Right ventricle myocardium inferior (tissue), 1 donor: ENCODE results near the gene FRAS1. TPM values are rescaled to one million over a fixed set of nuclear protein-coding genes. Genes with fewer than 3 reads are reported as not detected.
"Not testable (repeated sequence)": the region's sequence is repeated elsewhere in the genome, so short reads cannot be mapped to it uniquely, and the experiment has no call there.

Source experiments
- ATAC-seq: fragments of 200-7000 bp; cut with Tn5 transposase; one replicate; pipeline ENCODE4 v1.9.1; 2020; ENCODE audit warnings: mild to moderate bottlenecking, moderate library complexity
- DNase-seq: peaks from one replicate; pipeline ENCODE4 v3.0.0; 2021; ENCODE audit errors: missing footprints
- intact Hi-C: fragments of 100-400 bp; cut with DNase I; formaldehyde crosslinking; loops from one replicate; pipeline ENCODE4 v1.11.0; 2022
- total RNA-seq: library from RNA; stranded (reverse); fragmentation: NEBNext Ultra II Directional; extraction: Animal tissue kit (Norgen Biotek cat#: 25700); gene quantifications from one replicate; pipeline ENCODE4 v1.2.1, GENCODE V29; 2021
- donor health status: DM: no; HTN: yes; CAD: no; lungs with severe emphysema.

Gene FRAS1
- total RNA-seq, 1 donor from 2014 or later = 2.2 TPM

DNA sequence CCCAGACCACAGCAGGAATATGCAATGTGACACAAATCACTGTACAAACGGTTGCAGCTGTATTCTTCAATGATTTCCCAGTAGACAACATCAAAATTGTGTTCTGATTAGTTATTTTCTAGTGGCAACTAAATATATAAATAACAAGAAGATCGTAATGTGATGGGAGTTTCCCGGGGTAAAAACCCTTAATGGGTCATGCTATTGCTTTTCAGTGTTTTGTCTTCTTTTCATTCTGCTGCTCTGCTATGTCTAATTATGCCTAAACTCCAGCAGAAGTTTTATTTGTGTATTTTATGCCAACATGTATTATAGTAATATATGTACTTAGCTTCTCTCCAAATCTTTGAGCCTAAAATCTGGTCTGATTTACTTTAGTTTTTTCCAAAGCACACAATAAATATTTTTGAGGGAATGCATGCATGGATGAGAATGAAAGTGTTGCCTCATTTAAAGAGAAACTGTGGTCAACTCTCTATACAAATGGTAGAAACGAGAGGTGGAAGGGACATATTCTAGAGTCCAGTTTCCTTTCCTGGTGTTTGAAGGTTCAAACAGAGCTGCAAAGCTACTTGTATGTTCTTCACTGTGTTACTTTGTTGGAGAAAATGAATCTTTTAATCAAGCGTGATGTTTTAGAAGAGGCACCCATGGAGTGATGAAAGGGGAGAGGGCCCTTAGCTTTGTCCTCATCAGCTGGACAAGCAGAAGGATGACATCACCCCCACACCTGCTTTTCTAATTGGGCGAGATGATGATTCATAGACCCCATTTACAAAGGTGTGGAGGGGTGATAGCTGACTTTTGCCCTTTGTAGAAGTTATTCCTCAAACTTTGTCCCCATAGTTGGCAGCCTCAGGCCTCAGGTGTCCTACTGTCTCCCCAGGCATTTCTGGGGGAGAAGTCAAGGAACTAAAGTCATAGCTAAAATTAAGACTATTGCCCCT is 129.7 kb downstream of the FRAS1 start:
- DNase-seq = no peak
- intact Hi-C loops = no loop called here
- ATAC-seq = no peak

DNA sequence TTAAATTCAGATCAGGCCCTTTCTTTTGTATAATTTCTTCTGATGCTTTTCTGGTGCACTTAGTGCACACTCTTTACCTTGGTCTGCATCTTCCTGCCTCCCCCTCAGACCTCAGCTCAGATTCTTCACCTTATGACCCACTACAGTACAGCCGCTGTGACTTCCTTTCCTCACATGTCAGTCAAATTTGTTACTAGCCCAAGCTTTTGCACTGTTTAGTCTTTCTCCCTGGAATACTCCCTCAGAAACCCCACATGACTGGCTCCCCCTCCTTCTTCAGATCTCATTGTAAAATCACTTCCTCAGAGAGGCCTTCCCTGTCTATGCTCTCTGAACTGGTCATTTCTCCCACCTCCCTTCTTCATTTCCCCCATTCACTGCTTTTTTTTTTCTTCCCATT is 132.9 kb downstream of the FRAS1 start:
- intact Hi-C loops = no loop called here
- no peak for DNase-seq
- ATAC-seq = no peak

DNA sequence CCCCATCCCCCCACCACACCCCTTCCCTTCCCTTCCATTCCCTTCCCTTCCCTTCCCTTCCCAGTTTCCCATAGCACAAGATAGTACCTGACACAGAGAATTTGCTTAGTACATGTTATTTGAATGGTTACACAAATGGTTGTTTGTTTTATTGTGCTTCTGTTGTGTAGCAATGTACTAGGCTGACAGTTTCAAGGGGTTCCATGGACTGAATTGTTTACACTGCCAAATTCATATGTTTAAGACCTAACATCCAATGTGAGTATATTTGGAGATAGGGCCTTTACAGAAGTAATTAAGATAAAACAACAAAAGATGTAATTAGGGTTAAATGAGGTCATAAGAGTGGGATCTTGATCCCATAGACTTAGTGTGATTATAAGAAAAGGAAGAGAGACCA is 133.5 kb downstream of the FRAS1 start:
- DNase-seq (no peak), ATAC-seq (no peak)
- intact Hi-C loops = no loop called here

DNA sequence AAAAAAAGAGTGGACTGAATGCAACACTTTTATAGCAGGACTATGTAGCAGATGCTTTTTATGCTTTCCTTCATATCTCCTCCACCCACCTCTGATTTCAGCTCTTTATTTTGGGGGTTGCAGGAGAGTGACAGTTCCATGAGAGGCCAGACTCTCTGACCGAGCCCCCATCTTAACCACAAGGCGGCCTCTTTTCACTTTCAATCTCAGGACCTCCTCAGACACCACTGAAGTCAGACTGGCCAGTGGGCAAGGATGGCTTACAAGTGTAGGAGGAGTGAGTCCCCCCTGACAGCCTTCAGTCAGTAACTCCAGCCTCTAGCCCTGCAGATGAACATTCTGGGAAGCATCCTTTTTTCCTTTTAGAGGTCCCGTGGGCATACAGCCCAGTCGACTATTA is 140.8 kb downstream of the FRAS1 start:
- ATAC-seq = no peak

DNA sequence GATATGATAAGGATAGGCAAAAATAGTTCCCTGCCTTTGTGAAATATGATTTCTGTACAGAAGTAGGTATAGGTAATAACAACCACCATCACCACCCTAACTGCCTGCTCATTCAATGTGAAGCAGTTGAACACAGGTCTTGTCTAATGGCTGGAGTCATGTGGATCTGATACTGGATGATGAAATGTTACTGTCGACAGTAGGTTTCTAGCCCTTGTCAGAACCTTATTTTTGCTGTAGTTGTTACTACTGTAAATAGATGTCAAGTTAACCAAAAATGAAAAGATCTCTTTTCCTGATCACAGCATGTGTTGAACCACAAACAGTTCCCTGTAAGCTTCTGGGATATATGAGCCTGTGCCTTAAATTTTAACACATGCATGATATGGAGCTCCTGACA is 142.9 kb downstream of the FRAS1 start:
- ATAC-seq (no peak), DNase-seq (no peak)
- intact Hi-C loops = no loop called here

More for the DNA sequence above, 140.8 kb downstream of the FRAS1 start:
- DNase-seq = no peak
- intact Hi-C loops = no loop called here

DNA sequence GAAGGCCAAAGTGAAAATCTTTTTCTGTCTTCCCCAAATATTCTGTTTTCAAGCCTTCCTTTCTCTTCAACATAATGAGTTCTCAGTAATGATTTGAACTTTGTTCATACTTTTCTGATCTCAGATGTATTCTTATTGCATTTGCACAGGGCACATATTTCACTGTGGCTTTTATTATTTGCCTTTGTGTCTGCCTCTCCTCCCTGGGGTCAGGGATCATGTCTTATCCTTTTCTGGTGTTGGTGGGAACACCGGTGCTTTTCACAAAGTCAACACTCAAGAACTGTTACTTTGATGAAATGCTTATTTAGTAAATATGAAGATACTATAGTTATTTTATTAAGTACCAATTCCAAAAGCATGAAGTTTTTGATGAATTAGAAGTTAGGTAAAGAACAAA is 143.8 kb downstream of the FRAS1 start:
- no peak for ATAC-seq
- intact Hi-C loops = no loop called here
- DNase-seq = no peak

DNA sequence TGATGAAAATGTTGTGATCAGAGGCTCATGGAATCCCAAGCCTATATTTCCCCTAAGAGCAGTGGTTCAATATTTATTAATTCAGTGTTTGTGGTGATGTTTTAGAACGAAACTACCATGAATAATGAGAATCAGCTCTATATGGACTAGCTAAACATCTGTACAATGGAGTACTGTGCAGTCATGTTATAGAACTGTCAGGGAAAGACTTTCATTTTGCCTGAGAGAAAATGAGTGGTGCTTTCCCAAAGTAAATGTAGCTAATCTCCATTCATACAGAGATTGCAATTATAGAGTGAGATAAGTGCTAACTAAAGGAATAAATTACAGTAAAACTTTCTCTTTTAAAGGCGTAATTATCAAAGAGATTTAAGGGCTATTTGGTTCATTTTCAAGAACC is 147.1 kb downstream of the FRAS1 start:
- no peak for ATAC-seq
- intact Hi-C loops = no loop called here
- no peak for DNase-seq

DNA sequence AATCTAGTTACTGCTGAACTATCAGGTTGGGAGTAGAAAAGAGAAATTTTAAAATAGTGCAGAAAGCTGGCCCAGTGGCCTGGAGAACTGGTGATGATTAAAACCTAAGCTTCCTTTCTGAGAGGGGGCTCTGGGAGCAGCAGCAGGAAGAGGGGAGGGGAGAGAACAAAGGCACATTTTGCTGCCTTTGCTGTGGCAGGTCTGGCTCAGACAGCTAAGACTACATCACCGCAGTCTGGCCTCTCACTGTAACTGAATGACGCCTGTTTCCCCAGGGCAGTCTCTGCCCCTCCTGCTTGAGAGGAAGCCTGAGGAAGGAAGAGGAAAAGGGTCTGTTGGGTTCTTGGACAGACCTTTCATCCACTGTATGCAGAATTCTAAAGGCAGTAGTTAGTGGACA is 148.5 kb downstream of the FRAS1 start:
- DNase-seq = no peak
- ATAC-seq = no peak
- intact Hi-C loops = no loop called here

DNA sequence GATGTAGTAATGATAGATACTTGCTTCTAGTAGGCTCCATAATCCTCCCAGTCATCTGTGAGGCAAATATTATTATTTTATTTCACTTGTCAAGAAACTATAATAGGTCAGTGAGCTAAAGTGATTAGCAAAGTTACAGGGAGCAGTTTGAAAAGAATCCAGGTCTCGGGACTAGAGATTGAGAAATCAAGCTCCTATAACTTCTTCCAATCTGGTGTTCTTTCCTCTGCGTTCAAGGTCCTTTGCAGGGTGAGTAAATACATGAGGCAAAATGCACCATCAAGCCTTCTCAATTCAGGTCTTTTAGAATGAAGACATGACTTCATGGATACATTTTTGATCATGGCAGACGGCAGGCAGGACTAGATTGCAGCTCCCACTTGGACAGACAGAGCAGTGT is 150.4 kb downstream of the FRAS1 start:
- intact Hi-C loops = no loop called here
- ATAC-seq = no peak

DNA sequence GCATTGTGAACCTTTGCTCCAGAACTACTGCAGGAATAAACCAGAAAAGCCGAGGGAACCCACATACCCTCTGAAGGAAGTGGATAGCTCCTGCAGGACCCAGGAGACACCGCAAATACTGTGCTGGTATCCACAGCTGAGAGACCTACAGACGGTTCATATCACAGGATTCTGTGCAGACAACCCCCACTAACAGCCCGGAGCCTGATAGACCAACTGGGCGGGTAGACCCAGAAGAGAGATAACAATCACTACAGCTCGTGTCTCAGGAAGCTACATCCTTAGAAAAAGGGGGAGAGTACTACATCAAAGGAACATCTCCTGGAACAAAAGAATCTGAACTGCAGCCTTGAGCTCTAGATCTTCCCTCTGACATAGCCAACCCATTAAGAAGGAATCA is 150.8 kb downstream of the FRAS1 start:
- intact Hi-C loops = no loop called here
- ATAC-seq (no peak), DNase-seq (no peak)

More for the DNA sequence above, 150.4 kb downstream of the FRAS1 start:
- DNase-seq = no peak

DNA sequence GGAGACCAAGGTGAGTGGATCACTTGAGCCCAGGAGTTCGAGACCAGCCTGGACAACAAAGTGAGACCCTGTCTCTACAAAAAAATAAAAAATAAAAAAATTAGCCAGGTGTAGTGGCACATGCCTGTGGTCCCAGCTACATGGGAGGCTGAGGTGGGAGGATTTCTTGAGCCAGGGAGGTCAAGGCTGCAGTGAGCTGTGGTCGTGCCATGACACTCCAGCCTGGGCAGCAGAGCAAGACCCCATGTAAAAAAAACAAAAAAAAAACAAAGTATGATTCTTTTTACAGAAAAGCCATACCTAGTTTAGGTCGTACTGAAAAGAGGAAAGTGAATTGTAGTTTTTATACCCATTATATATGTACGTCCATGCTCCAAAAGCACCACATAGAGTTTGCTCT is 151.8 kb downstream of the FRAS1 start:
- DNase-seq, intact Hi-C loops, ATAC-seq: not testable (repeated sequence)

DNA sequence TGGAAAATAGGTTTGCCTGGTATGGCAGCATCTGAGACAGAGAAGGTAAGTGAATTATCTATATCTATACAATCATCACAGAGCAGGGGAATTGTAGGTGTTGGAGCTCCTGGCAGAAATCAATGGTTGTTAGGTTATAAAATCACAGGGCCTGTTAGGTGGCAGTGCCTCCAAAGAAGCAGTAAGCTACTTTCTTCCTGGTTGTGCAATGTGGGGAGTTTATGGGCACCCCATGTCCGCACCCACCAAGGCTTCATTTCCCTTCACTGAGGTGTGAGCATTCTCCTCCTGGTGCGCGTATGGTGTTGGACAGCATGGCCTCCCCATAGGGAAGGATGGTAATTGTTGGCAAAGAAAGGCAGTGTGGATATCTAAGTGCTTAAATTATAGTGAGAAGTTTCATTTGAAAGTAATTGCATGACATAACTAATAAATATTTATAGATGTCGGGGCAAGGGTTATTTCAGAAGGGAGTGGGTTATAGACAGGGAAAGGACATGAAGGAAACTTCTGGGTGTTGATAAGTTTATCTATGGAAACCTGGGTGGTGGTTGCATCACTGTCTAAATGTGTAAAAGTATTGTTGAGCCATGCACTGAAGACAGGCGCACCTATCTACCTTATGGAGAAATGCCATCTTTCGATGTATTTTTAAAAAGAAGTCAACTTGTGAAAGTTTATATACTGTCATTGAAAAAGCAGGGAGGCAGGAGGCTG is 153.7 kb downstream of the FRAS1 start:
- DNase-seq = no peak
- intact Hi-C loops = no loop called here
- ATAC-seq = no peak

DNA sequence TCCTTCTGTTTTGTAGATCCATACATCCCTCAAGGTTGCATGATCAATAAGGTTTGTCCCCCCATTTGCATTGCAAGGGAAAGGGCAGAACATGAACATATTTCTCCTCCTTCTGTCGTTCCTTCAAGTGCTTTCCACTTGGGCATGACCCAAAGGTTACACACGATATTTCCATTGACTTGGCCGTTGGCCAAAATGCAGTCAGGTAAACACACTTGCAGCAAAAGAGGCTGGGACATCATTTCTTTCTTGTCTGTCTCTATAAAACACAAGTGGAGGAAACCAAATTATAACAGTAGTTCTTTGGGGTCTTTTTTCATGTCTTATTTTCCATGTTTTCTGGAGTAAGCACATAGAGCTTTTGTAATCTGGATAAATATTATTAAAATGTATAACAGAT is 156.1 kb downstream of the FRAS1 start:
- ATAC-seq (no peak), DNase-seq (no peak)
- intact Hi-C loops = no loop called here

DNA sequence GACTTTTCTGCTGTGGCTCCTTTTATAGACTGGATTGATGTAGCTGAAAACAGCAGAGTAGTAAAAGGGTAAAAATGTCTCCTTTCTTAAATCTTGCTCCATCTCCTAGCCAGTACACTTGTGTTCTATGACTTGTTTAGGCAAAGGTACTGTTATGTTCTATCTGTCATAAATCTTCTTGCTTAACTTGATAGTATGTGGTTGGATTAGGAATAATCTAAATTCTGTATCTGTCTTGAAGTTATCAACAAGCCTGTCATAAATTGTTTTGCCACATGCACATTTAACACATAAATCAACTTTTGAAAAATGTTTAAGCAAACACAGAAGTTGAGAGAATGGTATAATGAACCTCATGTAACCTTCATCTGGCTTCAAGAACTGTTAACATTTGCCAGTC is 157.0 kb downstream of the FRAS1 start:
- ATAC-seq (no peak), DNase-seq (no peak)
- intact Hi-C loops = no loop called here

DNA sequence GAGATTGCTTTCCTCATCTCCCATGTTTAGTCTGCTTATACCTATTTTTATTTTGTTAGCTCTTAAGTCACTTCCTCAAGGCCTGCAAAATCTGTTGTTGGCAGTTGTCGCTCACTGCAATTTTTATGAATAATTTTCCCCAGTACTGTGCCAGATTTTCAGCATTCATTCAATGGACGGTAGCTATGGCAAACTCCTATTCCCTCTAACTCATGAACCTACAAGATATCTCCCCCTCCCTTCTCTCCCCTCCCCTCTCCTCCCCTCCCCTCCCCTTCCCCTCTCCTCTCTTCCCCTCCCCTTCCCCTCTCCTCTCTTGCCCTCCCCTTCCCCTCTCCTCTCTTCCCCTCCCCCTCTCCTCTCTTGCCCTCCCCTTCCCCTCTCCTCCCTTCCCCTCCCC is 160.4 kb downstream of the FRAS1 start:
- no peak for ATAC-seq
- intact Hi-C loops = no loop called here

DNA sequence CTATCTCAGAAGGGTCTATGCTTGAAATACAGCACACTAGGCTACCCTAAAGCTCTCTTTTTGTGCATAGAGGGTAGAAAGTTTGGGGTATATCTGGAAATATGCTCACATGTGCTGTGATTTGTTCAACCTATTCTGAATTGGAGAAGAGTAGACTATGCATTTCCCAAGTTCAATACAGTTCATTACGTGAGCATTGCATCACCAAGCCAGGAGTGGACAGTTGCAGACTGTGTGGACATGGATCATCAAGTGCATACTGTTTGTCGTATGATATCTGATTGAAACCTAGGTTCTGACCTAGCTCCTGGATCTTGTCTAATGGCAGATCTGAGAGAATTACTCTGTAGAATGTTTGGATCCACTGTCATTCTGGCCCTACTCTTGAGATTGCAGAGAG is 161.1 kb downstream of the FRAS1 start:
- ATAC-seq (no peak), DNase-seq (no peak)
- intact Hi-C loops = no loop called here

More for the DNA sequence above, 160.4 kb downstream of the FRAS1 start:
- no peak for DNase-seq

DNA sequence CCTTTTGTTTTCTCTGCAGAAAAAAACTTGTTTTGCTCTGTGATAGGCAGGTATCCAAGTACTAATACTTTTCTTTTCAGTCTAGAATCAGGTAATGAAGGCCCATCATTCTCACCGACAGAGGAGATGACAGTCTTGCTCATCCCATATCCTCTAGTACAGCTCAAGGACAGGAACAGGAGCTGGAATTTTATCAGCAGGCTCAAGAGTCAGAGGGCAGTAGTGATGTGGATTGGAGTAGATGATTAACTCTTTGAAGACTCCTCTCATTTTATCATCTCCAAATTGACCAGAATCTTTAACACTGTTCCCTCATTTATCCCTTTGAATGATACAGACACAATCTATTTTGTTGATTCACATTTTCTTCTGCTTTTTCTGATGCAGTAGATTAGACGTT is 162.7 kb downstream of the FRAS1 start:
- intact Hi-C loops = no loop called here
- DNase-seq (no peak), ATAC-seq (no peak)

DNA sequence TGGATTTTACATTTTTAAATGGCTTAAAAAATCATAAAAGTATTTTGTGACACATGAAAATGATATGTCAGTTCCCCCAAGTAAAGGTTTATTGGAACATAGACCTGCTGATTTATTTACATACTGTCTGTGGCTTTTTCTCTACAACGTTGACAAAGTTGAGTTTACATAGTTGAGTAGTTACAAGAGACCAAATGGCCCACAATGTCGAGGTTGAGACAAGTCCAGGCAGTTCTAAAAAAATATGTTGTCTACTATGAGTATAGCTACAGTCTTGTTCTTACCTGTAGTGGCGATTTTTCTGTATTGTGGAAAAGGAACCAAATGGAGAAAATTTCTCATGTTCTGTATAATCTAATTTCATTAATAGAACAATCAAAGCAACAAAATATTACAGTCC is 163.2 kb downstream of the FRAS1 start:
- intact Hi-C loops = no loop called here
- no peak for DNase-seq
- ATAC-seq = no peak

DNA sequence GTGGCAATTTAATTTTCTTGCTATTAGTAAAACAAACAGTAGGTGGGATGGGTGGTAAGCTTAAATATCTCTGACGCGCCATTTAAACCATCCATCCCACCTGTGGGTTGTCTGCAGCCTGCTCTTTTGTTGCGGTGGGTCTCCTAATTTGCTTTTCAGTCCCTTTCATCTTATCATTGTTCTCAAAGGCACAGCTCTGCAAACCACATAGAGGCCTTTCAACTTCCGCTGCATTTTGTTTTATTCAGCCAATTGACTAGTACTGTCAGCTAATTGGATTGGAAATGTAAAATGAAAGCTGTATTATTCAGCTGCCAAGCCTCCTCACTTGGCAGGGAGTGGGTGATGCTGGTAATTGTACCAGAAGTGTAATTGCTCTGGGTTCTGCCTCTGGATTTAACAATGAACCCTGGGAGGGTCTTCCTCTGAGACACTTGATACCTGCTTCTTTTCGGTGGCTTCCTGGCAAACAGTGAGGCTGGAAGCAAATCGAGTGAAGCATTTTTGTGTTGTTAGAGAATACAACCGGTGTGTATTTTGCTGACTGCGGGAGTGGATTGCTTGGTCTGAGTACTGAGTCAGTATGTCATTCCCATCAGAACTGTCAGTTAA is 165.6 kb downstream of the FRAS1 start:
- no peak for DNase-seq
- ATAC-seq = no peak
- intact Hi-C loops = no loop called here

DNA sequence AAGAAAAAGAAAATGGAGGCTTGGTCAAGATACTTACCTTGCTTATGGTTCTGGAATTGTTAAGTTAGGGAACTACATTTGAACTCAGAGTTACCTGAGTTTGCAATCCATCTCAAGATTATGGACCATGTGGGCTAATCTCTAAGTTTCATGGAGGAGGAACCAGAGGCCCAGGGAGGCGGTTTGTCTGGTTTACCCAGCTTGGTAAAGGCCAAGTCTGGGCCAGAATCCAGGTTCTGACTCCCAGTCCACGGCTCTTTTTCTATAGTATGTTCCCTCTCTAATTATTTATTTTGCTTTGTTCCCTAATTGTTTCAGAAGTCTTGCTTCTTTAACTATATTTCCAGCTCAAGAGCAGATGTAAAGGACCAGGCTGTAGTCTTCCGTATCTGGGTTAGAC is 168.1 kb downstream of the FRAS1 start:
- DNase-seq (no peak), ATAC-seq (no peak)
- intact Hi-C loops = no loop called here
